HG02610 (cell line): Measurements from ENCODE around the gene TERT.

Experiments used
- ATAC-seq: cut with Tn5 transposase; IDR thresholded peaks from one replicate; pipeline ENCODE4 v1.9.1; 2021; ENCODE audit warnings: mild to moderate bottlenecking, moderate library complexity; ENCODE audit not compliant: unreplicated experiment

TERT gene

DNA sequence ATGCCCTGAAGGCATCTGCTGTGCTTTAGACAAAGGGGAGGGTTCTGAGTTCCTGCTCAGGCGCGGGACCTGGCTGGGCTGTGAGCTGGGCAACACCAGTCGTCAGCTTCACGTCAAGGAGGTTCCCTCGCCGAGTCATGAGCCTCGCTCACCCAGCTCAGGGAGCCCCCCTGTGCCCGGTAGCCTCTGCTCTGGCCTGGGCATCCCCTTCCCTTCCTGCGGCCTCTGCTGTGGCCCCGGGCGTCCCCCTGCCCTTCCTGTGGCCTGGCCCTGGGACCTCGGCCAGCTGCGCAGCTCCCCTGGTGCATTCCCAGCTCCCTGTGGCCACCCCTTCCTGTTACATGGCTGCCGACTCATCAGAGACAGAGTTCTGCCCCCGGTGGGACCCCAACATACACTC, 29.8 kb downstream of the TERT start:
- ATAC-seq = no peak

DNA sequence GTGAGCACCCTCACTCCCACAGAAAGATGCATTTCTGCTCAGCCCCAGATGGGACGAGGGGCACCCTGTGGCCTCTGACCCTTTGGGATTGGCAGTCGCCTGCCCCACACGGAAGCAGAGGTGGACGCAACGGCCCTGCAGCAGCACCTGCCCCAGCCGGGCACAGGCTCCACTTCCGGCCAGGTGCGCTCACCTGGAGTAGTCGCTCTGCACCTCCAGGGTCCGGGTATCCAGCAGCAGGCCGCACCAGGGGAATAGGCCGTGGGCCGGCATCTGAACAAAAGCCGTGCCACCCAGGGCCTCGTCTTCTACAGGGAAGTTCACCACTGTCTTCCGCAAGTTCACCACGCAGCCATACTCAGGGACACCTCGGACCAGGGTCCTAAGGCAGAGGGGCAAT, 30.7 kb downstream of the TERT start:
- ATAC-seq = no peak

DNA sequence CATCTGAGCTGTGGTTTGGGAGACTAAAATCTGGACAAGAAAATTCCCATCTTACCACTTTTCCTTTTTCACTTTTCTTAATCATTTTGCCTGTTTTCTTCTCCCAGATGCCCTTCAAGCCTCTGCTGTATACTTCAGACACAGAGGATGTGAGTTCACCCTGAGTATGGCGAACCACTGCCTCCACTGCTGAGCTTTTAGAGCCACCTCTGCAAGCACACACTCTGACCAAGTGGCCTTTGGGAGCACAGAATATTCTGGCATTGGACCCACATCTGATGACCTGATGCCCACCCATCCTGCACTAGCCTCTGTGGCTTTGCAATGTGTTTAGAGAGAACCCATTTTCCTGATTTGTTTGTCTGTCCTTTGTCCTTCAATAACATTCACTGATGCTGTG, 32.5 kb downstream of the TERT start:
- no peak for ATAC-seq

DNA sequence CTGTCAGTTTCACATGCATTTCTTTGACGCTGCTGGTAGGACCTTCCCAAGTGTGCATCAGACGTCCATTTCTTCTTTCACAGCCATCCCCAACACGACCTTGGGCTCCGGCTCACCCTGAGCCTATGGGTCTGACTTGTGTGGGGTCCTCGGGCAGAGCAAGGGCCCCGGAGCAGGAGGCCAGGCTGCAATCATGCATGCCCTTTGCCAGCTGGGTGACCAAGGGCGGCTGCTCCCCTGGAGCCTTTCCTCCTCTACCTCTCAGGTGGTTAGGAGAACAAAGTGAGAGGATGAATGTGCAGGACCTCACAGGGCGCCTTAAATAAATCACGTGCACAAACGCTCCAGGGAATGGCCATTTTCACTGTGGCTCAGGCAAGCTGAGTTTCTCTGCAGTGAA, 33.2 kb downstream of the TERT start:
- ATAC-seq = no peak

GRCh38 chr5:1259806-1260480, 34.9 kb downstream of the TERT start:
- no peak for ATAC-seq

DNA sequence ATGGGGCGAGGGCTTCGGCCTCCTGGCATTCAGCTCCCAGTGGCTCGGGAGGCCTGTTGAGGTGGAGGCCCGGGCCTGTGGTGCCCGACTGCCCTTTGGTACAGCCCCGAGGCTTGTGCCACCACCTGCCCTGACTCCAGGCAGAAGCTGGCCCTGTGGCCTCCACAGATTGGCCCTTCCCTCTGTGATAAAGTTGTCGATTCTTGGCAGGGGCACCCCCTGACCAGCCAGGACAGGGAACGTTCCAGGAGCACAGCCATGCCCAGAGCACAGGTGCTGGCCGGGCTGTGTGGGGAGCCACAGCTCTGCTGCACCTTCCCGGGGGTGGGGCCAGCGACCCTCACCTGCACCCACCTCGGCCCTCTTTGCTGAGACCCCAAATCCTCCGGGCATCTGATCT, 37.0 kb downstream of the TERT start:
- ATAC-seq = no peak

- ATAC-seq = no peak
Observed at GRCh38 chr5:1257363-1257762, 37.5 kb downstream of the TERT start.

DNA sequence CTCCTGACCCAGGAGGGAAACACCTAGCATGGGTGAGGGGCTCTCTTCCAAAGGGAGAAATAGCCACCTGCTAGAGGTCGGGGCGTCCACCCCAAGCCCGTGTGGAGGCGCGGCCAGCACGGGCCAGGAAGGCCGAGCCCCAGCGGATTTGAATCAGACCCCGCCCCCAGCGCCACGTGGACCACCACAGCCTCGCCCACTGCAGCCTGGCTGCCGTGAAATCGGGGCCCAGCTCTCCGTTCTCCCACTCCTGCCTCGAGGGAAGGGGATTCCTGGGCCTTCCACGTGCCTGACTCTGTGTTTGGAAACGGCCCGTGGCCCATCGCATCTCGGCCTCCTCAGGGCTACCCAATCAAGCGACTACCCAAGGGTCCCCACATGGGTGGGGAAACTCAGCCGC, 38.1 kb downstream of the TERT start:
- ATAC-seq = no peak

GRCh38 chr5:1255081-1255561, 39.7 kb downstream of the TERT start:
- ATAC-seq = no peak

DNA sequence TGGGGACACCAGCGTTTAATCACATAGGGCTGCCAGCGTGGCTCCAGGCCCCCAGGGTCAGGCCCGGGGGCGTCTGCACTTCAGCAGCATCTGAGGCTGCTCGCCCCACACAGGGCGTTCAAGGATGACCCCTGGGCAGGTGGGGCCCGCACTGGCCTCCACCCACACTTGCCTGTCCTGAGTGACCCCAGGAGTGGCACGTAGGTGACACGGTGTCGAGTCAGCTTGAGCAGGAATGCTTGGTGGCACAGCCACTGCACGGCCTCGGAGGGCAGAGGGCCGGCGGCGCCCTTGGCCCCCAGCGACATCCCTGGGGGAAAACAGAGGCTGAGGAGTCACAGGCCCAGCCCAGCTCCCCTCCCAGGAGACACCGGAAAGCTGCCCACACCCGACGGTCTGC, 40.7 kb downstream of the TERT start:
- ATAC-seq = no peak

GRCh38 chr5:1253456-1254105, 41.3 kb downstream of the TERT start:
- no peak for ATAC-seq

DNA sequence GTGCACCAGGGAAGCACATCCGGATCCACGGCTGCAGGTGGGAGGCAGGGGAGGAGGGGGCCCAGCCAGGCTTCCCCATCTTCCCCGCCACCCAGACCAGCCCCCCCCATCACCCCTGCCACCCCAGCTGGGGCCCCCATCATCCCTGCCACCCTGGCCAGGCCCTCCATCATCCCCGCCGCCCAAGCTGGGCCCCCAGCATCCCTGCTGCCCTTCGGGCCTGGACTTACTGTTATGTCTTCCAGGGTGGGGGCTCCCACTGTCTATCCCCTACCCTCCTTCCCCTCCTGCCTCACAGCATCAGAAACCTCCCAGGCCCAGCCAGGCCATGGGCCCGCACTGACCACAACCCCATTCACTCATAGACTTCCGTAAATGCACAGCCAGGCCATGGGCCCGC, 42.2 kb downstream of the TERT start:
- no peak for ATAC-seq

- ATAC-seq = no peak
Observed at GRCh38 chr5:1251678-1252580, 42.9 kb downstream of the TERT start.

- ATAC-seq = no peak
Observed at GRCh38 chr5:1249366-1250280, 45.2 kb downstream of the TERT start.

DNA sequence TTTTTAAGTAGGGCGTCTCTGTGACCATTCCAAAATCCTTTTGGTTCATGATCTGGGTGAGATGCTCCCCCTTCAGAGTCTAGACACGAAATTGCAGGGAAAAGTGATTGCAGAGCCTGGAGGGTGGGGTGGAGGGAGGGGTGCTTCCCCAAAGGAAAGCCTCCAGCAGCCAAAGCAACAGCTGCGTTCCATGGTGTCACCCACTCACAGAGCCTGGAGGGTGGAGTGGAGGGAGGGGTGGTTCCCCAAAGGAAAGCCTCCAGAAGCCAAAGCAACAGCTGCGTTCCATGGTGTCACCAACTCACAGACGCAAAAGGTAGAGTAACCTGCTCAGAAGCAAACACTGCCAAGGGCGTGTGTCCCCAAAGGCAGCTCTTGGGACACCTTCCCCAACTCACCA, 47.1 kb downstream of the TERT start:
- no peak for ATAC-seq

GRCh38 chr5:1246711-1247431, 48.0 kb downstream of the TERT start:
- no peak for ATAC-seq

- ATAC-seq = no peak
Observed at GRCh38 chr5:1245905-1246576, 48.8 kb downstream of the TERT start.

DNA sequence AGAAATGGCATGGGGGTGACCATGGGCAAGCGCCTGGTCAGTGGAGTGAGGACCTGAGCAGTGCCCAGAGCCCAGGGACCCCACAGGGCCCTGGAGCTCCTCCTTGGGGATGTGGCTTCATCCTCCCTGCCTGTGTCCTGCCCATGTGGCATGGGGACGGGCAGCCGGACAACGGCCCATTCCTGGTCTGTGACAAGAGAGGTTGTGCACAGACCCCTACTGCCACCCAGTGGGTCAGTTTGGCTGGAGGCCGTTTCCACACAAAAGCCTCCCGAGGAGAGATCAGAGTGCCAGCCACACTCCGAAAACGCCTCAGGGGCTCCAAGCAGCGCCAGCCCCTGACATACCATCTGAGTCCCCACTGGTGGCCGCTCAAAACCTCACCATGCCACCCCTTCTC, 49.9 kb downstream of the TERT start:
- no peak for ATAC-seq

DNA sequence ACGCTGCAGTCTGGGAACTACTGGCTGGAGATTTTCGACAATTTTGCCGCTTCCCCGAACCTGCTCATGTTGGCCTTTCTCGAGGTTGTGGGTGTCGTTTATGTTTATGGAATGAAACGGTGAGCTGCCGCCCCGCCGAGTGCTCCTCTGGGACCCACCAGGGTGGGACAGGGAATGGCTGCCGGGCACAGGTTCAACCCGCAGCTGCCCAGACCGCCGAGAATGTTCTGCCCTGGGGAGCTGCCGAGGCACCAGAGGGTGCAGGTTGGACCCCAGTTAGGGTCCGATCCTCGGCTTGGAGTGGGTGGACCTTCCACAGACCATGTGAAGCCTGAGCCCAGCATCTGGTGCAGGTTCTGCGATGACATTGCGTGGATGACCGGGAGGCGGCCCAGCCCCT, 50.6 kb downstream of the TERT start:
- ATAC-seq = no peak
